Psoas muscle (tissue), 8 donors: ENCODE results near the gene DTWD2. TPM values are rescaled to one million over a fixed set of nuclear protein-coding genes. Genes with fewer than 3 reads are reported as not detected.
"Not testable (repeated sequence)": the region's sequence is repeated elsewhere in the genome, so short reads cannot be mapped to it uniquely, and the experiment has no call there.

Experiments used
- ATAC-seq, 4 donors: fragments of 200-7000 bp; cut with Tn5 transposase; one replicate each; pipeline ENCODE4 v1.9.1; 2020; ENCODE audit warnings: moderate library complexity in 3 of 4, mild to moderate bottlenecking in 2 of 4
- DNase-seq, 2 donors: peaks; one replicate each; pipeline ENCODE4 v3.0.0-alpha.2; 2020
- H3K27ac ChIP-seq: fragments of 200-600 bp; one replicate; pipeline ENCODE4 v1.8.0; 2022
- H3K27me3 ChIP-seq, 3 donors: fragments of 200-600 bp in 1 of 3; one replicate each; pipeline versions ENCODE4 v1.6.1 to v1.8.0; 2013 to 2022; ENCODE audit warnings: low read length in 2 of 3, mild to moderate bottlenecking in 2 of 3, moderate library complexity in 1 of 3; ENCODE audit not compliant: insufficient read depth in 3 of 3
- H3K36me3 ChIP-seq, 2 donors: fragments of 200-600 bp in 1 of 2; one replicate each; pipeline versions ENCODE4 v1.6.1 to v1.8.0; 2013 to 2022; ENCODE audit warnings: low read depth in 1 of 2, mild to moderate bottlenecking in 1 of 2, moderate library complexity in 1 of 2; ENCODE audit not compliant: insufficient read depth in 1 of 2
- H3K4me1 ChIP-seq: fragments of 200-600 bp; one replicate; pipeline ENCODE4 v1.8.0; 2022
- H3K4me3 ChIP-seq: fragments of 200-600 bp; one replicate; pipeline ENCODE4 v1.8.0; 2022; ENCODE audit warnings: mild to moderate bottlenecking
- H3K9me3 ChIP-seq: fragments of 200-600 bp; one replicate; pipeline ENCODE4 v1.8.0; 2022
- CTCF ChIP-seq: fragments of 200-600 bp; IDR thresholded peaks from one replicate; pipeline ENCODE4 v1.8.0; 2022; ENCODE audit warnings: antibody characterized with exemption
- WGBS, 3 donors: extraction: QIAGEN DNeasy Blood & Tissue Kit; methylation state at CpG; one replicate each; pipeline versions ENCODE4 v1.1.6 to v1.1.7; 2013; 5-methylcytosine and 5-hydroxymethylcytosine counted together
- intact Hi-C, 2 donors: fragments of 100-400 bp; cut with DNase I; formaldehyde crosslinking; loops; one replicate each; pipeline versions ENCODE4 v1.11.0 to v1.14.2; 2022
- polyA plus RNA-seq, 3 donors: library from polyadenylated mRNA; stranded (reverse); fragments of 200-250 nt; gene quantifications; one replicate each; pipeline ENCODE4 v1.2.3, GENCODE V29; 2013
- total RNA-seq, 4 donors: library from RNA; stranded (reverse); fragmentation: NEBNext Ultra II Directional in 2 of 4; extraction: Animal tissue kit (Norgen Biotek cat#: 25700) in 2 of 4; gene quantifications; one replicate each; pipeline versions ENCODE4 v1.2.1 to v1.2.4, GENCODE V29; 2021 to 2023
- donor health status: healthy with polysubstance abuse.
- donor health status: DM: no; HTN: no; CAD: no; lungs with moderate emphysema.
- donor health status: Bipolar disorder and iron deficiency.
- donor health status: healthy.
- donor health status: DM: yes; HTN: yes; CAD: no.
- donor health status: DM: no; HTN: no; CAD: no.
- donor health status: DM: no; HTN: no; CAD: no.
- donor health status: DM: yes; HTN: yes; CAD: no.

DTWD2 gene
- total and polyA plus RNA-seq, 7 donors: 1.4 to 9.3 (median 5.5) TPM

GRCh38 chr5:119009131-119009530 is 20.8 kb upstream of the DTWD2 start:
- no peaks in the 10 kb centered on the region for H3K27me3 ChIP-seq
- H3K4me1 ChIP-seq: no peaks in the 10 kb centered on the region
- DNase-seq (no peak), ATAC-seq (no peak)
- WGBS, 3 donors: 84 to 100% (median 92%) methylated on average over 1 of the region's 1 CpG
- no peaks in the 10 kb centered on the region for H3K36me3 ChIP-seq
- TF ChIP-seq CTCF: no peak
- no peak overlapping the region for H3K27ac ChIP-seq
- H3K4me3 ChIP-seq: no peak overlapping the region
- no peaks in the 10 kb centered on the region for H3K9me3 ChIP-seq
- intact Hi-C loops: no loop called here

DNA sequence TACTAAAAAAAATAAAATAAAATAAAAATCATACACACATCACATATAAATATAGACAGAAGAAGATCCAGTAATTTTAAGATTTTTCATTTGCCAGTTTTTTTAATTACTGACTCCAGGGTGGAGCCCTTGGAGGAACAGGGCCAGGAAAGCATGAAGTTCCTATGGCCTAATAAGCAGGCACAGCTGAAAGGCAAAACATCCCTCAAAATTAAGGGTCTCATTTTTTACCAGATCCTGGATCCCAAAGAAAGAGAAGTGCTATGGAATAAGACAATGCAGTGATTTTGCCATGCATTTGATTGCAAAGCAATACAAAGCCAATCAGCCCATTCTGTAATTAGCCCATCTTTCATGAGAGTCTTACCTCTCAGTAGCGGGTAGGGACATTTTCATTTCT is 11.3 kb upstream of the DTWD2 start:
- 93 to 96% (median 96%) methylated on average over 1 of the region's 1 CpG for WGBS, 3 donors
- Histone ChIP-seq H3K27me3 (no peaks in the 10 kb centered on the region), H3K4me1 (no peaks in the 10 kb centered on the region), H3K4me3 (no peak overlapping the region), H3K36me3 (no peaks in the 10 kb centered on the region), H3K9me3 (no peaks in the 10 kb centered on the region), H3K27ac (no peak overlapping the region)
- intact Hi-C loops: no loop called here
- no peak for DNase-seq
- TF ChIP-seq CTCF: no peak
- ATAC-seq: no peak

- DNase-seq, H3K27me3 ChIP-seq, H3K4me3 ChIP-seq, intact Hi-C loops, H3K9me3 ChIP-seq, H3K4me1 ChIP-seq, ATAC-seq, H3K27ac ChIP-seq, H3K36me3 ChIP-seq: not testable (repeated sequence)
- 92 to 96% (median 94%) methylated on average over 16 to 24 of the region's 24 CpGs for WGBS, 3 donors
These were observed 10.5 kb upstream of the DTWD2 start for GRCh38 chr5:118998861-118999260.

DNA sequence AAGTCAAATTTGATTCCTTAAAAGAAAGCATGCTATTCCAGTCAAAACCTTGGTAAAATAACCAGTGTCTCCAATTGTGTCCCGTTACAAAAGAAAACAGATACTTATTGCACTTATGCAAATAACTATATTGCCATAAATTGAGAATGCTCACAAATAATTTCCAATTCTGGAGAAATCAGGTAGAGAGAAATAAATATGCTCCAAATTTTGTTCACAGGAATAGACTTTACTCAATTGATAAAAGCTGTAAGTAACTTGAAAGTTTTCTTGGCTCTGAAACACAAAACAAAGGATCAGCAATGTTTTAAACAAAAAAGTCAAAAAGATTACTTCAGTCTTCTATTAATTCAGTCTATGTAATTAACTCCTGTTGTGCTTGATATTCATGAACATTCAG is 7.8 kb upstream of the DTWD2 start:
- DNase-seq (no peak), ATAC-seq (no peak)
- H3K36me3 ChIP-seq: no peaks in the 10 kb centered on the region
- no peaks in the 10 kb centered on the region for H3K9me3 ChIP-seq
- no peaks in the 10 kb centered on the region for H3K4me1 ChIP-seq
- intact Hi-C loops: no loop called here
- no peak overlapping the region for H3K4me3 ChIP-seq
- no peak for TF ChIP-seq CTCF
- no peaks in the 10 kb centered on the region for H3K27me3 ChIP-seq
- WGBS, 3 donors: 82 to 95% (median 94%) methylated on average over 1 of the region's 1 CpG
- no peak overlapping the region for H3K27ac ChIP-seq

DNA sequence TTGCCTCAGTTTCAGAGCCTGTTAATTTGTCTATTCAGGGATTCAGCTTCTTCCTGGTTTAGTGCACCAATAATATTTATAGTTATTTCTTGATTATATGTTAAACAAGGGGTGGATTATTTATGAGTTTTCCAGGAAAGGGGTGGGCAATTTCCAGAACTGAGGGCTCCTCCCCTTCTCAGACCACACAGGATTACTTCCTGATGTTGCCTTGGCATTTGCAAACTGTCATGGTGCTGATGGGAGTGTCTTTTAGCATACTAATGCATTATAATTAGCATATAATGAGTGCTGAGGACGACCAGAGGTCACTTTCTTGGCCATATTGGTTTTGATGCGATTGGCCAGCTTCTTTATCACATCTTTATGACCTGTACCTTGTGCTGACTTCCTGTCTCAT is 6.2 kb upstream of the DTWD2 start:
- Histone ChIP-seq H3K4me3 (no peak overlapping the region), H3K27me3 (no peaks in the 10 kb centered on the region), H3K9me3 (no peaks in the 10 kb centered on the region), H3K27ac (no peak overlapping the region), H3K36me3 (no peaks in the 10 kb centered on the region), H3K4me1 (no peaks in the 10 kb centered on the region)
- no peak for TF ChIP-seq CTCF
- DNase-seq (no peak), ATAC-seq (no peak)
- WGBS, 3 donors: 55 to 63% (median 57%) methylated on average over 2 of the region's 2 CpGs
- intact Hi-C loops: no loop called here

DNA sequence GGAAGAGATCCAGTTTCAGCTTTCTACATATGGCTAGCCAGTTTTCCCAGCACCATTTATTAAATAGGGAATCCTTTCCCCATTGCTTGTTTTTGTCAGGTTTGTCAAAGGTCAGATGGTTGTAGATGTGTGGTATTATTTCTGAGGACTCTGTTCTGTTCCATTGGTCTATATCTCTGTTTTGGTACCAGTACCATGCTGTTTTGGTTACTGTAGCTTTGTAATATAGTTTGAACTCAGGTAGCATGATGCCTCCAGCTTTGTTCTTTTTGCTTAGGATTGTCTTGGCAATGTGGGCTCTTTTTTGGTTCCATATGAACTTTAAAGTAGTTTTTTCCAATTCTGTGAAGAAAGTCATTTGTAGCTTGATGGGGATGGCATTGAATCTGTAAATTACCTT is 4.8 kb upstream of the DTWD2 start:
- H3K4me1 ChIP-seq, H3K4me3 ChIP-seq, intact Hi-C loops, DNase-seq, ATAC-seq, H3K9me3 ChIP-seq, H3K36me3 ChIP-seq, H3K27me3 ChIP-seq, H3K27ac ChIP-seq: not testable (repeated sequence)

- H3K4me1 ChIP-seq, H3K27ac ChIP-seq, H3K9me3 ChIP-seq, intact Hi-C loops, H3K36me3 ChIP-seq, H3K27me3 ChIP-seq, DNase-seq, ATAC-seq, H3K4me3 ChIP-seq: not testable (repeated sequence)
- 89 to 90% (median 90%) methylated on average over 3 of the region's 3 CpGs for WGBS, 3 donors
These were observed 3.7 kb upstream of the DTWD2 start for GRCh38 chr5:118992055-118992454.
